B cell (primary cell): ENCODE data around the gene SSX2IP.

Experiments used
- EZH2 ChIP-seq: IDR thresholded peaks from 2 replicates; pipeline ENCODE4 v1.6.1; 2012; ENCODE audit warnings: borderline replicate concordance, low read depth, mild to moderate bottlenecking, moderate library complexity, low read length; ENCODE audit not compliant: insufficient read depth, poor library complexity, severe bottlenecking
- TF ChIP-seq, protein P1 (sequence below): fragments of 200-600 bp; IDR thresholded peaks from one replicate; pipeline ENCODE4 v1.8.0; 2022; ENCODE audit warnings: antibody characterized with exemption, mild to moderate bottlenecking

GRCh38 chr1:84635429-84635828 lies 54.8 kb downstream of the SSX2IP start:
- TF ChIP-seq, protein P1, sequence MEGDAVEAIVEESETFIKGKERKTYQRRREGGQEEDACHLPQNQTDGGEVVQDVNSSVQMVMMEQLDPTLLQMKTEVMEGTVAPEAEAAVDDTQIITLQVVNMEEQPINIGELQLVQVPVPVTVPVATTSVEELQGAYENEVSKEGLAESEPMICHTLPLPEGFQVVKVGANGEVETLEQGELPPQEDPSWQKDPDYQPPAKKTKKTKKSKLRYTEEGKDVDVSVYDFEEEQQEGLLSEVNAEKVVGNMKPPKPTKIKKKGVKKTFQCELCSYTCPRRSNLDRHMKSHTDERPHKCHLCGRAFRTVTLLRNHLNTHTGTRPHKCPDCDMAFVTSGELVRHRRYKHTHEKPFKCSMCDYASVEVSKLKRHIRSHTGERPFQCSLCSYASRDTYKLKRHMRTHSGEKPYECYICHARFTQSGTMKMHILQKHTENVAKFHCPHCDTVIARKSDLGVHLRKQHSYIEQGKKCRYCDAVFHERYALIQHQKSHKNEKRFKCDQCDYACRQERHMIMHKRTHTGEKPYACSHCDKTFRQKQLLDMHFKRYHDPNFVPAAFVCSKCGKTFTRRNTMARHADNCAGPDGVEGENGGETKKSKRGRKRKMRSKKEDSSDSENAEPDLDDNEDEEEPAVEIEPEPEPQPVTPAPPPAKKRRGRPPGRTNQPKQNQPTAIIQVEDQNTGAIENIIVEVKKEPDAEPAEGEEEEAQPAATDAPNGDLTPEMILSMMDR, result no peak
- TF ChIP-seq EZH2, result no peak
